B cell (primary cell): ENCODE measurements around the gene KMT2D. TPM values are rescaled to one million over a fixed set of nuclear protein-coding genes. Genes with fewer than 3 reads are reported as not detected.

Experiments
- ATAC-seq: fragments of 200-7000 bp; cut with Tn5 transposase; one replicate; pipeline ENCODE4 v1.10.0; 2021; ENCODE audit warnings: low read depth, mild to moderate bottlenecking, moderate number of reproducible peaks, moderate library complexity
- CTCF ChIA-PET: fragments of 350-600 bp; sonication (Branson Sonifier 250); formaldehyde crosslinking; loops from one replicate; lab custom pipeline; 2021; ENCODE audit warnings: antibody characterized with exemption, inconsistent platforms; lab: Charles Lee
- POLR2A ChIA-PET: fragments of 350-600 bp; sonication (Branson Sonifier 250); formaldehyde crosslinking; loops from one replicate; lab custom pipeline; 2021; ENCODE audit warnings: antibody characterized with exemption; lab: Charles Lee
- DNase-seq: peaks from one replicate; pipeline ENCODE4 v3.0.0; 2013
- H2AFZ ChIP-seq: 2 replicates; pipeline ENCODE4 v1.6.1; 2012; ENCODE audit warnings: mild to moderate bottlenecking, low read depth, low read length; ENCODE audit not compliant: insufficient read depth, poor library complexity, severe bottlenecking
- H3K27ac ChIP-seq, 2 donors: 1 replicate in 1 of 2; 2 replicates in 1 of 2; pipeline ENCODE4 v1.5.1; 2012 to 2013; ENCODE audit warnings: low read length in 2 of 2, mild to moderate bottlenecking in 2 of 2, moderate library complexity in 1 of 2
- H3K27me3 ChIP-seq, 4 experiments: fragments of 200-600 bp in 1 of 4; sonication (generic) in 1 of 4; replicated peaks in 1 of 4; 1 replicate in 2 of 4; 2 replicates in 2 of 4; pipeline versions ENCODE4 v1.6.1 to v1.7.0; 2013 to 2016; ENCODE audit warnings: low read length in 3 of 4, mild to moderate bottlenecking in 2 of 4, mixed read lengths in 1 of 4, moderate library complexity in 1 of 4; ENCODE audit not compliant: insufficient read depth in 4 of 4, control insufficient read depth in 3 of 4; ENCODE audit errors: control extremely low read depth in 1 of 4
- H3K36me3 ChIP-seq, 2 experiments: replicated peaks in 1 of 2; 1 replicate in 1 of 2; 2 replicates in 1 of 2; pipeline versions ENCODE4 v1.6.1 to v1.7.1; 2013; ENCODE audit warnings: low read length in 1 of 2; ENCODE audit not compliant: insufficient read depth in 2 of 2, control insufficient read depth in 1 of 2; ENCODE audit errors: control extremely low read depth in 1 of 2, extremely low read depth in 1 of 2
- H3K4me1 ChIP-seq, 2 donors: fragments of 200-600 bp in 1 of 2; sonication (generic) in 1 of 2; 1 replicate in 1 of 2; 2 replicates in 1 of 2; pipeline versions ENCODE4 v1.5.1 to v1.6.1; 2013 to 2017; ENCODE audit warnings: low read length in 2 of 2; ENCODE audit not compliant: control insufficient read depth in 2 of 2, insufficient read depth in 2 of 2
- H3K4me2 ChIP-seq: replicated peaks from 2 replicates; pipeline ENCODE3; 2012; ENCODE audit warnings: mild to moderate bottlenecking, low read depth, low read length; ENCODE audit not compliant: poor library complexity, severe bottlenecking
- H3K4me3 ChIP-seq, 5 experiments: fragments of 200-600 bp in 1 of 5; sonication (generic) in 1 of 5; 1 replicate in 3 of 5; 2 replicates in 2 of 5; pipeline versions ENCODE4 v1.5.1 to v1.7.0; 2011 to 2016; ENCODE audit warnings: low read length in 4 of 5, mild to moderate bottlenecking in 4 of 5, low read depth in 2 of 5, control low read depth in 1 of 5, moderate library complexity in 1 of 5; ENCODE audit not compliant: insufficient read depth in 1 of 5; ENCODE audit errors: control extremely low read depth in 1 of 5, extremely low read depth in 1 of 5
- H3K79me2 ChIP-seq: fragments of 200-600 bp; sonication (generic); one replicate; pipeline ENCODE4 v1.6.0; 2016; ENCODE audit warnings: low read length; ENCODE audit not compliant: control insufficient read depth, insufficient read depth
- H3K9ac ChIP-seq: fragments of 200-600 bp; sonication (generic); 2 replicates; pipeline ENCODE4 v1.6.1; 2017; ENCODE audit warnings: mild to moderate bottlenecking, low read length, moderate library complexity
- H3K9me3 ChIP-seq, 3 donors: one replicate each; pipeline versions ENCODE4 v1.6.1 to v1.7.1; 2013; ENCODE audit warnings: low read length in 2 of 3; ENCODE audit not compliant: control insufficient read depth in 2 of 3, insufficient read depth in 1 of 3; ENCODE audit errors: control extremely low read depth in 1 of 3
- H4K20me1 ChIP-seq: 2 replicates; pipeline ENCODE4 v1.6.0; 2012; ENCODE audit warnings: mild to moderate bottlenecking, low read length; ENCODE audit not compliant: insufficient read depth, control insufficient read depth, poor library complexity, severe bottlenecking
- H3K27ac Mint-ChIP-seq: one replicate; pipeline ENCODE4 v1.8.0; 2021; ENCODE audit warnings: mixed read lengths
- H3K27me3 Mint-ChIP-seq: one replicate; pipeline ENCODE4 v1.8.0; 2021; ENCODE audit warnings: mixed read lengths
- H3K4me1 Mint-ChIP-seq: one replicate; pipeline ENCODE4 v1.8.0; 2021; ENCODE audit warnings: mixed read lengths
- H3K4me3 Mint-ChIP-seq: one replicate; pipeline ENCODE4 v1.8.0; 2021; ENCODE audit warnings: mixed read lengths
- H3K9me3 Mint-ChIP-seq: one replicate; pipeline ENCODE4 v1.8.0; 2022; ENCODE audit warnings: mixed read lengths; ENCODE audit not compliant: insufficient read depth
- CTCF ChIP-seq: fragments of 200-600 bp; IDR thresholded peaks from one replicate; pipeline ENCODE4 v1.8.0; 2022; ENCODE audit warnings: antibody characterized with exemption, mild to moderate bottlenecking
- EZH2 ChIP-seq: IDR thresholded peaks from 2 replicates; pipeline ENCODE4 v1.6.1; 2012; ENCODE audit warnings: borderline replicate concordance, low read depth, mild to moderate bottlenecking, moderate library complexity, low read length; ENCODE audit not compliant: insufficient read depth, poor library complexity, severe bottlenecking
- WGBS: methylation state at CpG from one replicate; pipeline ENCODE4 v1.1.5; 2013; ENCODE audit warnings: missing lambda C conversion rate; ENCODE audit not compliant: insufficient coverage; 5-methylcytosine and 5-hydroxymethylcytosine counted together
- intact Hi-C: fragments of 100-400 bp; cut with micrococcal nuclease; formaldehyde crosslinking; loops from one replicate; pipeline ENCODE4 v1.10.0; 2022
- polyA plus RNA-seq: library from polyadenylated mRNA; depleted of rRNA; stranded (reverse); fragments of >200 nt; gene quantifications from 2 replicates; pipeline ENCODE4 v1.2.3, GENCODE V29; 2012
- total RNA-seq, 2 donors: library from RNA; stranded (reverse); fragments of 120-200 nt in 1 of 2; gene quantifications; 1 replicate in 1 of 2; 2 replicates in 1 of 2; pipeline versions ENCODE4 v1.2.3 to v1.2.4, GENCODE V29; 2013 to 2022

Gene KMT2D
- total and polyA plus RNA-seq, 2 donors (not counting 1 experiment from before 2014, with no cell fraction given), result 64.0 to 179 TPM

GRCh38 chr12:49052451-49053208 lies 8.0 kb downstream of the KMT2D start:
- no peak for DNase-seq
- Histone ChIP-seq H3K4me2 (no peak overlapping the region), H4K20me1 (peaks cover 95% of the 10 kb centered on the region), H3K9ac (no peak overlapping the region), H3K4me1 (peaks cover 27 to 28% of the 10 kb centered on the region in 2 donors), H3K27ac (no peak overlapping the region), H2AFZ (no peak overlapping the region), H3K27me3 (no peaks in the 10 kb centered on the region), H3K9me3 (no peaks in the 10 kb centered on the region), H3K4me3 (no peak overlapping the region), H3K36me3 (peaks cover 0 to 76% of the 10 kb centered on the region in 2 experiments), H3K79me2 (peaks cover 96% of the 10 kb centered on the region)
- ChIA-PET POLR2A (no interaction called here), CTCF (interaction anchor here (1.1 to 1.3 kb wide), 2 partner anchors 9 to 11 kb away, joined by 3 to 4 read pairs; no protein-coding TSS in a partner anchor)
- H3K27me3 Mint-ChIP-seq, result no peaks in the 10 kb centered on the region
- TF ChIP-seq CTCF, result no peak
- no peak for TF ChIP-seq EZH2
- no peak for ATAC-seq
- 98% methylated on average over 13 of the region's 16 CpGs for WGBS
- H3K4me1 Mint-ChIP-seq, result peaks cover 32% of the 10 kb centered on the region
- intact Hi-C loops, result no loop called here
- H3K4me3 Mint-ChIP-seq, result no peak overlapping the region
- H3K27ac Mint-ChIP-seq, result no peak overlapping the region
- H3K9me3 Mint-ChIP-seq, result no peaks in the 10 kb centered on the region

GRCh38 chr12:49051777-49052438 lies 8.7 kb downstream of the KMT2D start:
- 98% methylated on average over 19 of the region's 20 CpGs for WGBS
- Mint-ChIP-seq H3K9me3 (no peaks in the 10 kb centered on the region), H3K4me3 (no peak overlapping the region), H3K27me3 (no peaks in the 10 kb centered on the region), H3K4me1 (peaks cover 24% of the 10 kb centered on the region), H3K27ac (no peak overlapping the region)
- no peak overlapping the region for H3K27ac ChIP-seq
- intact Hi-C loops, result no loop called here
- DNase-seq (no peak), ATAC-seq (no peak)
- no peak overlapping the region for H2AFZ ChIP-seq
- H3K4me2 ChIP-seq, result no peak overlapping the region
- no peak overlapping the region for H3K4me3 ChIP-seq
- H3K9me3 ChIP-seq, result no peaks in the 10 kb centered on the region
- peaks cover 19 to 20% of the 10 kb centered on the region in 2 donors for H3K4me1 ChIP-seq
- H4K20me1 ChIP-seq, result peaks cover 88% of the 10 kb centered on the region
- no peak overlapping the region for H3K9ac ChIP-seq
- TF ChIP-seq EZH2 (no peak), CTCF (no peak)
- peaks cover 0 to 81% of the 10 kb centered on the region in 2 experiments for H3K36me3 ChIP-seq
- POLR2A ChIA-PET, result no interaction called here
- no peaks in the 10 kb centered on the region for H3K27me3 ChIP-seq
- CTCF ChIA-PET, result no interaction called here
- peaks cover 91% of the 10 kb centered on the region for H3K79me2 ChIP-seq
